Karpas-422 (cell line): ENCODE data around the gene KSR1. TPM values are rescaled to one million over a fixed set of nuclear protein-coding genes. Genes with fewer than 3 reads are reported as not detected.

ENCODE experiments used
- DNase-seq: peaks from one replicate; pipeline ENCODE4 v3.0.0-alpha.2; 2015
- H2AFZ ChIP-seq: fragments of 200-600 bp; sonication (generic); 2 replicates; pipeline ENCODE4 v1.6.1; 2014; ENCODE audit warnings: antibody characterized with exemption, low read length, mixed read lengths
- H3K27ac ChIP-seq: fragments of 200-600 bp; sonication (generic); 2 replicates; pipeline ENCODE4 v1.5.1; 2014; ENCODE audit warnings: mild to moderate bottlenecking, low read length, moderate library complexity
- H3K27me3 ChIP-seq: fragments of 200-600 bp; sonication (generic); 2 replicates; pipeline ENCODE4 v1.6.1; 2014; ENCODE audit warnings: low read length, mixed read lengths
- H3K36me3 ChIP-seq: fragments of 200-600 bp; sonication (generic); 2 replicates; pipeline ENCODE4 v1.6.1; 2014; ENCODE audit warnings: low read length, mixed read lengths; ENCODE audit not compliant: insufficient read depth
- H3K4me1 ChIP-seq: fragments of 200-600 bp; sonication (generic); 2 replicates; pipeline ENCODE4 v1.6.1; 2014; ENCODE audit warnings: mild to moderate bottlenecking, low read length, mixed read lengths
- H3K4me2 ChIP-seq: fragments of 200-600 bp; sonication (generic); 2 replicates; pipeline ENCODE4 v1.6.1; 2014; ENCODE audit warnings: low read length, low read depth, mild to moderate bottlenecking; ENCODE audit not compliant: poor library complexity, severe bottlenecking
- H3K4me3 ChIP-seq: fragments of 200-600 bp; sonication (generic); 2 replicates; pipeline ENCODE4 v1.5.1; 2014; ENCODE audit warnings: mild to moderate bottlenecking, antibody characterized with exemption, low read length, mixed read lengths
- H3K79me2 ChIP-seq: fragments of 200-600 bp; sonication (generic); 2 replicates; pipeline ENCODE4 v1.6.1; 2014; ENCODE audit warnings: mild to moderate bottlenecking, low read length, mixed read lengths
- H3K9ac ChIP-seq: fragments of 200-600 bp; sonication (generic); 2 replicates; pipeline ENCODE4 v1.6.0; 2014; ENCODE audit warnings: low read length
- H3K9me2 ChIP-seq: fragments of 200-600 bp; sonication (generic), shearing (Covaris generic); replicated peaks from 2 replicates; pipeline ENCODE4 v1.6.0; 2014; ENCODE audit warnings: mild to moderate bottlenecking, low read length, moderate library complexity; ENCODE audit not compliant: insufficient read depth
- H3K9me3 ChIP-seq: fragments of 300-700, 200-600 bp; sonication (generic); 2 replicates; pipeline ENCODE4 v1.6.1; 2014; ENCODE audit warnings: low read length, mixed read lengths
- H4K20me1 ChIP-seq: fragments of 200-600 bp; sonication (generic); 2 replicates; pipeline ENCODE4 v1.6.1; 2014; ENCODE audit warnings: mild to moderate bottlenecking, antibody characterized with exemption, low read length, low read depth; ENCODE audit not compliant: insufficient read depth
- total RNA-seq: library from RNA; depleted of rRNA; stranded (reverse); fragments of >200 nt; shearing (Covaris generic); gene quantifications from 2 replicates; pipeline ENCODE4 v1.2.3, GENCODE V29; 2014; ENCODE audit warnings: low replicate concordance

The KSR1 gene
- total RNA-seq, 1 experiment from 2014 or later, result 0.52 TPM

- H3K4me2 ChIP-seq, result no peak overlapping the region
- H3K9me3 ChIP-seq, result no peaks in the 10 kb centered on the region
- H3K36me3 ChIP-seq, result no peaks in the 10 kb centered on the region
- no peaks in the 10 kb centered on the region for H3K79me2 ChIP-seq
- no peaks in the 10 kb centered on the region for H3K4me1 ChIP-seq
- H3K9ac ChIP-seq, result no peak overlapping the region
- H4K20me1 ChIP-seq, result no peaks in the 10 kb centered on the region
- no peak overlapping the region for H3K4me3 ChIP-seq
- no peaks in the 10 kb centered on the region for H3K9me2 ChIP-seq
- H2AFZ ChIP-seq, result no peak overlapping the region
- H3K27ac ChIP-seq, result no peak overlapping the region
- no peak for DNase-seq
- H3K27me3 ChIP-seq, result no peaks in the 10 kb centered on the region
These were observed 3.4 kb upstream of the KSR1 start for GRCh38 chr17:27452828-27453227.

GRCh38 chr17:27453471-27453870, 2.8 kb upstream of the KSR1 start:
- DNase-seq, result no peak
- no peaks in the 10 kb centered on the region for H4K20me1 ChIP-seq
- no peaks in the 10 kb centered on the region for H3K36me3 ChIP-seq

GRCh38 chr17:27454089-27454488, 2.2 kb upstream of the KSR1 start:
- DNase-seq, result no peak
- Histone ChIP-seq H3K79me2 (no peaks in the 10 kb centered on the region), H3K4me2 (no peak overlapping the region), H3K27me3 (no peaks in the 10 kb centered on the region), H3K9me2 (no peaks in the 10 kb centered on the region), H2AFZ (no peak overlapping the region), H3K27ac (no peak overlapping the region), H3K9ac (no peak overlapping the region), H3K36me3 (no peaks in the 10 kb centered on the region), H4K20me1 (no peaks in the 10 kb centered on the region), H3K4me1 (no peaks in the 10 kb centered on the region), H3K9me3 (no peaks in the 10 kb centered on the region), H3K4me3 (no peak overlapping the region)

More at GRCh38 chr17:27453471-27453870, 2.8 kb upstream of the KSR1 start:
- Histone ChIP-seq H3K4me3 (no peak overlapping the region), H3K4me1 (no peaks in the 10 kb centered on the region), H3K27ac (no peak overlapping the region), H3K9me3 (no peaks in the 10 kb centered on the region), H3K79me2 (no peaks in the 10 kb centered on the region), H3K4me2 (no peak overlapping the region), H2AFZ (no peak overlapping the region), H3K9ac (no peak overlapping the region), H3K9me2 (no peaks in the 10 kb centered on the region), H3K27me3 (no peaks in the 10 kb centered on the region)

- Histone ChIP-seq H3K9ac (no peak overlapping the region), H3K79me2 (no peaks in the 10 kb centered on the region), H3K9me2 (no peaks in the 10 kb centered on the region), H3K4me2 (no peak overlapping the region), H3K4me3 (no peak overlapping the region), H3K27ac (no peak overlapping the region), H3K27me3 (no peaks in the 10 kb centered on the region), H3K9me3 (no peaks in the 10 kb centered on the region), H3K4me1 (no peaks in the 10 kb centered on the region), H3K36me3 (no peaks in the 10 kb centered on the region), H4K20me1 (no peaks in the 10 kb centered on the region), H2AFZ (no peak overlapping the region)
- no peak for DNase-seq
These were observed 873 bp upstream of the KSR1 start for GRCh38 chr17:27455236-27455913.

GRCh38 chr17:27456681-27457359, 572 bp downstream of the KSR1 start:
- Histone ChIP-seq H2AFZ (no peak overlapping the region), H3K27ac (no peak overlapping the region), H3K9ac (no peak overlapping the region), H3K9me2 (no peaks in the 10 kb centered on the region), H3K4me2 (peak overlapping the region; percentile 45), H3K36me3 (no peaks in the 10 kb centered on the region), H3K27me3 (no peaks in the 10 kb centered on the region), H3K9me3 (no peaks in the 10 kb centered on the region), H3K79me2 (no peaks in the 10 kb centered on the region), H3K4me3 (peak overlapping the region; percentile 38; the same call in 1 of the 2 replicates), H3K4me1 (no peaks in the 10 kb centered on the region), H4K20me1 (no peaks in the 10 kb centered on the region)
- no peak for DNase-seq

GRCh38 chr17:27457360-27457715, 1.1 kb downstream of the KSR1 start:
- Histone ChIP-seq H3K9ac (no peak overlapping the region), H2AFZ (no peak overlapping the region), H3K27ac (no peak overlapping the region), H3K4me1 (no peaks in the 10 kb centered on the region), H3K79me2 (no peaks in the 10 kb centered on the region), H3K4me3 (no peak overlapping the region), H3K4me2 (no peak overlapping the region), H3K9me2 (no peaks in the 10 kb centered on the region), H3K36me3 (no peaks in the 10 kb centered on the region), H3K27me3 (no peaks in the 10 kb centered on the region), H3K9me3 (no peaks in the 10 kb centered on the region), H4K20me1 (no peaks in the 10 kb centered on the region)
- DNase-seq, result no peak

- H3K27ac ChIP-seq, result no peak overlapping the region
These were observed 1.7 kb downstream of the KSR1 start for GRCh38 chr17:27457731-27458523.

GRCh38 chr17:27458524-27458908, 2.3 kb downstream of the KSR1 start:
- H3K36me3 ChIP-seq, result no peaks in the 10 kb centered on the region
- H3K4me1 ChIP-seq, result no peaks in the 10 kb centered on the region
- H3K79me2 ChIP-seq, result no peaks in the 10 kb centered on the region
- no peaks in the 10 kb centered on the region for H3K27me3 ChIP-seq
- H4K20me1 ChIP-seq, result no peaks in the 10 kb centered on the region
- no peak overlapping the region for H3K27ac ChIP-seq
- no peak overlapping the region for H3K4me3 ChIP-seq
- no peak for DNase-seq
- no peak overlapping the region for H3K9ac ChIP-seq
- no peak overlapping the region for H2AFZ ChIP-seq
- H3K4me2 ChIP-seq, result no peak overlapping the region
- no peaks in the 10 kb centered on the region for H3K9me2 ChIP-seq
- no peaks in the 10 kb centered on the region for H3K9me3 ChIP-seq

More at GRCh38 chr17:27457731-27458523, 1.7 kb downstream of the KSR1 start:
- no peak overlapping the region for H3K9ac ChIP-seq
- no peaks in the 10 kb centered on the region for H3K79me2 ChIP-seq
- H3K9me3 ChIP-seq, result no peaks in the 10 kb centered on the region
- H3K4me2 ChIP-seq, result no peak overlapping the region
- no peak for DNase-seq
- no peaks in the 10 kb centered on the region for H4K20me1 ChIP-seq
- H3K36me3 ChIP-seq, result no peaks in the 10 kb centered on the region
- H3K4me1 ChIP-seq, result no peaks in the 10 kb centered on the region
- H2AFZ ChIP-seq, result no peak overlapping the region
- no peaks in the 10 kb centered on the region for H3K27me3 ChIP-seq
- no peak overlapping the region for H3K4me3 ChIP-seq
- no peaks in the 10 kb centered on the region for H3K9me2 ChIP-seq
